ENCODE measurements around the gene TEX51.

Gene TEX51

DNA sequence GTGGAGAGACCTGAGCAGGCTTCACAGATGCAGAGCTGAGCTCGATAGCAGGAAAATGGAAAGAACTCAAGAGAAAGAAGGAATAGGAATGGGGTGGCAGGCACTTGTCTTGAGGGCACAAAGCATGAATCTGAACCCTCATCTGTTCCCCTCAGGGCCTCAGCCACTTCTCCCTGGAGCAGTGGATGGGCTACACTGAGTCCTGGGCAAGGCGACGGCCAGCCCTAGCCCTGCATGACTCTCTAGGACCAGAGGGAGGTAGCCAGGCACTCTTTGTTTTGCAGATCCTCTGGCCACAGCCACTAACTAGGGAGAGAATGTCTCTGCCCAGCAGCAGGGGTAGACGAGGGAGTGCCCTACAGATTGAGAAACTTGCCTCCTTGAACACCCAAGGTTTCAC is 3.4 kb upstream of the TEX51 start:
- TF ChIP-seq, protein P1, sequence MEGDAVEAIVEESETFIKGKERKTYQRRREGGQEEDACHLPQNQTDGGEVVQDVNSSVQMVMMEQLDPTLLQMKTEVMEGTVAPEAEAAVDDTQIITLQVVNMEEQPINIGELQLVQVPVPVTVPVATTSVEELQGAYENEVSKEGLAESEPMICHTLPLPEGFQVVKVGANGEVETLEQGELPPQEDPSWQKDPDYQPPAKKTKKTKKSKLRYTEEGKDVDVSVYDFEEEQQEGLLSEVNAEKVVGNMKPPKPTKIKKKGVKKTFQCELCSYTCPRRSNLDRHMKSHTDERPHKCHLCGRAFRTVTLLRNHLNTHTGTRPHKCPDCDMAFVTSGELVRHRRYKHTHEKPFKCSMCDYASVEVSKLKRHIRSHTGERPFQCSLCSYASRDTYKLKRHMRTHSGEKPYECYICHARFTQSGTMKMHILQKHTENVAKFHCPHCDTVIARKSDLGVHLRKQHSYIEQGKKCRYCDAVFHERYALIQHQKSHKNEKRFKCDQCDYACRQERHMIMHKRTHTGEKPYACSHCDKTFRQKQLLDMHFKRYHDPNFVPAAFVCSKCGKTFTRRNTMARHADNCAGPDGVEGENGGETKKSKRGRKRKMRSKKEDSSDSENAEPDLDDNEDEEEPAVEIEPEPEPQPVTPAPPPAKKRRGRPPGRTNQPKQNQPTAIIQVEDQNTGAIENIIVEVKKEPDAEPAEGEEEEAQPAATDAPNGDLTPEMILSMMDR (IDR thresholded peaks at IDR 0.05; ENCODE audit: insufficient read depth, low read depth, low read length, missing control alignments) = no peak
- DNase-seq (ENCODE audit: low read depth) = no peak
- H3K4me3 ChIP-seq (ENCODE audit: low read length) = no peak overlapping the region

DNA sequence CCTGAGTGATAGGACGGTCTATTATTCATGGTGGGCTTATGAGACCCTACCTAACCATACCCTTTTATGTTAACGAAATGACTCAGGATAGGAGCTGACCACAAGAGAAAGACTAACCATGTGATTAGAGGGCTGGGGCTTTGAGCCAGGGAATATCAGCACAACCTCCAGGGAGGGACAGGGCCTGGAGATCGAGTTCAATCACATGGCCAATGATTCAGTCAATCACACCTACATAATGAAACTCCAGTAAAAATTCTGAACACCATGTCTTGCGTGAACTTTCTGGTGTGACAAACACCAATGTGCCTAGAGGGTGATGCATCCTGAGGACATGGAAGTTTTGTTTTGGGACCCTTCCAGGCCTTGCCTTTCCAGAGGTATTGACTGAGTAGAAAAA is 2.2 kb upstream of the TEX51 start:
- TF ChIP-seq, protein P1 (IDR thresholded peaks at IDR 0.05; ENCODE audit: insufficient read depth, low read depth, low read length, missing control alignments) = no peak
- H3K4me3 ChIP-seq (ENCODE audit: low read length) = no peak overlapping the region
- DNase-seq (ENCODE audit: low read depth) = no peak

DNA sequence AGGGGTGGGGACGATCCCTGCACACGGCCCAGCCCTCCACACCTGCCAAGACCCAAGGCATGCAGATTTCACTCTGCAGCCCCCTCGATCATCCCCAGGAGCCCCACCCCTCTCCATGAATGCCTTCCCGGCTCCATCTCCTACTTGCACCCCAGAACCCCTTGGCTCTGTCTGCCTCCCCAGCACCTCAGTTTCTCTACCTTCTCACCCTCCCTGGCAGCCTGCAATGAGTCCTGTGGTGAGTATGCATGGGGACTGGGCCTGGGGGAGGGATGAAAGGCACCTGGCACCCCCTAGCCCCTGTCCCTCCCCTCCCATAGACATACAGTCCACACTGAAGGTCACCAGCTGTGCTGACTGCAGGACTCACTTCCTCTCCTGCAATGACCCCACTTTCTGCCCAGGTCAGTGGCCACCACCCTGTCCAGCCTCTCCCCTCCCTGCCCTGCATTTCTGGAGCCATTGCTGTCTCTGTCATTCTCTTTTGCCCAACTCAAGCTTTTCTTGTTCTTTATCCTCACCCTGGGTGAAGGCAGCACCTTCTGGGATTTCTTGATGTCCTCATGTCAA is 1.0 kb downstream of the TEX51 start:
- no peak for DNase-seq (ENCODE audit: low read depth)
- TF ChIP-seq, protein P1 (IDR thresholded peaks at IDR 0.05; ENCODE audit: insufficient read depth, low read depth, low read length, missing control alignments) = no peak
- no peak overlapping the region for H3K4me3 ChIP-seq (ENCODE audit: low read length)

DNA sequence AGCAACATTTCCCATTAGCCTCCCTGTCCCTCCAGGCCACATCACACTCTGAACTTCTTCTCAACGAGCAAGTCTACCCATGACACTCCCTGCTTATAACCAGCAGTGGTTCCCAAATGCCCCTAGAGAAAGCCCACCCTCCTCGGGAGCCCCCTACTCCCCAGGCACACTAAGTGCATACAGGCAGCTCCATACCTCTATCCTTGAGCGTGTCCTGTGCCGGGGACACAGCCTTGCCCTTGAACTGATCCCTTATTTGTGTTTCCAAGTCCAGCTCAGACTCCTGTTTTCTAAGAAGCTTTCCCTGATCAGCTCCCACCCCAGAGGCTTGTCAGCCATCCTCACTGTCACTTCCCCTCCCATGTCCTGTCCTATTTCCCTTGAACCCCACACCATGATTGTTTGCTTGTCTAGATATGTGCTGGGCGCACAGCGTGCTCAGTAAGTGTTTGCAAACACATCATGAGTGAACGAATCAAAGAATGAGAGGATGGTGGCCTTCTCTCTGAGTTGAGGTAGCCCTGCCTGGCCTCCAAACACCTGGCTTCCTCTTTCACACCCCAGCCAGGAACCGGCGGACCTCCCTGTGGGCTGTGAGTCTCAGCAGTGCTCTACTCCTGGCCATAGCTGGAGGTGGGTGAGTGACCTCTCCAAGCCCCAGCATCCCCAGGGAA is 2.1 kb downstream of the TEX51 start:
- no peak overlapping the region for H3K4me3 ChIP-seq (ENCODE audit: low read length)
- no peak for DNase-seq (ENCODE audit: low read depth)
- TF ChIP-seq, protein P1 (IDR thresholded peaks at IDR 0.05; ENCODE audit: insufficient read depth, low read depth, low read length, missing control alignments) = no peak

DNA sequence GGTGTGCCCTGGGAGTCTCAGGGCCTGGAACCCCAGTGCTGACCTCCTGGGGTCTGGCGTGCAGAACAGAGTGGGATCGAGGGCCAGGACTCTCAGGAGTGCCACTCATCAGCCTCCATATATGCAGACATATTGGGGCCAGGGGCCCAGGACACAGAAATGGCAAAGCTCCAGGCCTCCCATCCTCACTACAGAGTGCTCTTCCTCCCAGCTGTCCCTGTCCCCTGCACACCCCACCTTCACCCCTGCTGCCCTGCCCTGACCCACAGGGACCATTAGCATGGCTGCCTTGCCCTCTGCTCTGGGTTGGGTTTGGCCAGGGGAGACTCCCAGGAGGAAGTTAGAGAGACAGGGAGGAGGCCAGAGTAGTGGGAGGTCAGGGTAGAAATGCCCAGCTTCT is 2.8 kb downstream of the TEX51 start:
- no peak for DNase-seq (ENCODE audit: low read depth)
- TF ChIP-seq, protein P1 (IDR thresholded peaks at IDR 0.05; ENCODE audit: insufficient read depth, low read depth, low read length, missing control alignments) = no peak
- H3K4me3 ChIP-seq (ENCODE audit: low read length) = no peak overlapping the region

DNA sequence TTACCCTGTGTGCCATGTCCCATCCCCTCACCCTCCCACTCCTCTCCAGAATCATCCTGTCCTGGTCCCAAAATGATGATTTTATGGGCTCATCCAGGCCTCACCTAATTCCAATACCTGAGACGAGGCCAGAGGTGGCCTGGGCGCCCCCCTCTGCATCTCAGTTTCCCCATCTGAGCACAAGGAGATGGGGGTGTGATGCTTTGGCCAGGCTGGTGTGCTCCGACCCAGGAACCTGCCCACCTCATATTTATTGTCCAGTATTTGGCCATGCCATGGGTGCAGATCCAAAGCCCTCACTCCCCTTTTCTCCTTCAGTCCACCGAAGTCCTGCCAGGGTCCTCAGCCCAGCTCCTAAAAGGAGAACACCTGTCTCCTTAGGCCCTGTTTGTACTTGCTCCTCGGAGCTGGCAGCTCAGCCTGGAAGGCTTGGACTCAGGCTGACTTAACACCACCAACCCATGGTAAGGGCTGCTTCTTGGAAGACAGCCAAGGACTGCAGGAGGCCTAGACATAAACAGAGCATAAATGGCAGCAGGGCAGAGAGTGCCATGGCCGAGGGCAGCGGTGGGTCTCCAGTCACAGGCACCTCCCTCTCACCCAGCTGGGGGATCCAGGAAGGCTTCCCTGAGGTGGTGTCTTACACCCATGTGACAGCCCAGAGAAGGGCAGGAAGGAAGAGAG is 3.6 kb downstream of the TEX51 start:
- TF ChIP-seq, protein P1 (IDR thresholded peaks at IDR 0.05; ENCODE audit: insufficient read depth, low read depth, low read length, missing control alignments) = no peak
- DNase-seq (ENCODE audit: low read depth) = no peak
- no peak overlapping the region for H3K4me3 ChIP-seq (ENCODE audit: low read length)
